ENCODE results near the gene N4BP2L2.

N4BP2L2 gene

GRCh38 chr13:32454886-32455593 lies 83.6 kb downstream of the N4BP2L2 start:
- no peak for DNase-seq (ENCODE audit: insufficient read length, low spot score)
- no peak for FAIRE-seq
- TF ChIP-seq PAX5 (IDR thresholded peaks at IDR 0.05; ENCODE audit: insufficient read depth, low read length, severe bottlenecking) = no peak
- no peak for TF ChIP-seq TAF1 (IDR thresholded peaks at IDR 0.05; ENCODE audit: low read depth, low read length)
- no peak for TF ChIP-seq POU2F2 (IDR thresholded peaks at IDR 0.05; ENCODE audit: low read depth, low read length)
- no peak for TF ChIP-seq SPI1 (IDR thresholded peaks at IDR 0.05; ENCODE audit: low read depth, low read length)
- no peak for TF ChIP-seq POLR2A (IDR thresholded peaks at IDR 0.05; ENCODE audit: low read depth, low read length)
- TF ChIP-seq POLR2AphosphoS5 (IDR thresholded peaks at IDR 0.05; ENCODE audit: low read depth, low read length) = no peak

GRCh38 chr13:32453981-32454380 lies 84.6 kb downstream of the N4BP2L2 start:
- no peak for FAIRE-seq
- DNase-seq (ENCODE audit: insufficient read length, low spot score) = no peak
- TF ChIP-seq SPI1 (IDR thresholded peaks at IDR 0.05; ENCODE audit: low read depth, low read length) (no peak), POLR2A (IDR thresholded peaks at IDR 0.05; ENCODE audit: low read depth, low read length) (no peak), TAF1 (IDR thresholded peaks at IDR 0.05; ENCODE audit: low read depth, low read length) (no peak), POLR2AphosphoS5 (IDR thresholded peaks at IDR 0.05; ENCODE audit: low read depth, low read length) (no peak), PAX5 (IDR thresholded peaks at IDR 0.05; ENCODE audit: insufficient read depth, low read length, severe bottlenecking) (no peak), POU2F2 (IDR thresholded peaks at IDR 0.05; ENCODE audit: low read depth, low read length) (no peak)

- FAIRE-seq (no peak), DNase-seq (ENCODE audit: insufficient read length, low spot score) (no peak)
- TF ChIP-seq PAX5 (IDR thresholded peaks at IDR 0.05; ENCODE audit: insufficient read depth, low read length, severe bottlenecking) = no peak
- TF ChIP-seq POLR2A (IDR thresholded peaks at IDR 0.05; ENCODE audit: low read depth, low read length) = no peak
- TF ChIP-seq POLR2AphosphoS5 (IDR thresholded peaks at IDR 0.05; ENCODE audit: low read depth, low read length) = no peak
- no peak for TF ChIP-seq TAF1 (IDR thresholded peaks at IDR 0.05; ENCODE audit: low read depth, low read length)
- no peak for TF ChIP-seq POU2F2 (IDR thresholded peaks at IDR 0.05; ENCODE audit: low read depth, low read length)
- TF ChIP-seq SPI1 (IDR thresholded peaks at IDR 0.05; ENCODE audit: low read depth, low read length) = no peak
Observed at GRCh38 chr13:32448972-32449371, 89.6 kb downstream of the N4BP2L2 start.

- DNase-seq (ENCODE audit: insufficient read length, low spot score) (no peak), FAIRE-seq (no peak)
- TF ChIP-seq POU2F2 (IDR thresholded peaks at IDR 0.05; ENCODE audit: low read depth, low read length) (no peak), SPI1 (IDR thresholded peaks at IDR 0.05; ENCODE audit: low read depth, low read length) (no peak), TAF1 (IDR thresholded peaks at IDR 0.05; ENCODE audit: low read depth, low read length) (no peak), POLR2AphosphoS5 (IDR thresholded peaks at IDR 0.05; ENCODE audit: low read depth, low read length) (no peak), POLR2A (IDR thresholded peaks at IDR 0.05; ENCODE audit: low read depth, low read length) (no peak), PAX5 (IDR thresholded peaks at IDR 0.05; ENCODE audit: insufficient read depth, low read length, severe bottlenecking) (no peak)
Observed at GRCh38 chr13:32447894-32448623, 90.5 kb downstream of the N4BP2L2 start.

GRCh38 chr13:32446773-32447465 lies 91.7 kb downstream of the N4BP2L2 start:
- no peak for FAIRE-seq
- TF ChIP-seq POLR2AphosphoS5 (IDR thresholded peaks at IDR 0.05; ENCODE audit: low read depth, low read length) (no peak), POLR2A (IDR thresholded peaks at IDR 0.05; ENCODE audit: low read depth, low read length) (no peak), PAX5 (IDR thresholded peaks at IDR 0.05; ENCODE audit: insufficient read depth, low read length, severe bottlenecking) (no peak), POU2F2 (IDR thresholded peaks at IDR 0.05; ENCODE audit: low read depth, low read length) (no peak), SPI1 (IDR thresholded peaks at IDR 0.05; ENCODE audit: low read depth, low read length) (peak; percentile 62)

GRCh38 chr13:32446220-32446619 lies 92.4 kb downstream of the N4BP2L2 start:
- no peak for TF ChIP-seq POLR2AphosphoS5 (IDR thresholded peaks at IDR 0.05; ENCODE audit: low read depth, low read length)
- TF ChIP-seq SPI1 (IDR thresholded peaks at IDR 0.05; ENCODE audit: low read depth, low read length) = no peak
- TF ChIP-seq POU2F2 (IDR thresholded peaks at IDR 0.05; ENCODE audit: low read depth, low read length) = no peak
- no peak for TF ChIP-seq TAF1 (IDR thresholded peaks at IDR 0.05; ENCODE audit: low read depth, low read length)
- no peak for TF ChIP-seq POLR2A (IDR thresholded peaks at IDR 0.05; ENCODE audit: low read depth, low read length)
- FAIRE-seq (no peak), DNase-seq (ENCODE audit: insufficient read length, low spot score) (no peak)

More at GRCh38 chr13:32446773-32447465, 91.7 kb downstream of the N4BP2L2 start:
- no peak for DNase-seq (ENCODE audit: insufficient read length, low spot score)

GRCh38 chr13:32445461-32445860 lies 93.1 kb downstream of the N4BP2L2 start:
- no peak for DNase-seq (ENCODE audit: insufficient read length, low spot score)

GRCh38 chr13:32443111-32443510 lies 95.5 kb downstream of the N4BP2L2 start:
- TF ChIP-seq PAX5 (IDR thresholded peaks at IDR 0.05; ENCODE audit: insufficient read depth, low read length, severe bottlenecking) (no peak), SPI1 (IDR thresholded peaks at IDR 0.05; ENCODE audit: low read depth, low read length) (no peak), POLR2AphosphoS5 (IDR thresholded peaks at IDR 0.05; ENCODE audit: low read depth, low read length) (no peak), TAF1 (IDR thresholded peaks at IDR 0.05; ENCODE audit: low read depth, low read length) (no peak), POU2F2 (IDR thresholded peaks at IDR 0.05; ENCODE audit: low read depth, low read length) (no peak), POLR2A (IDR thresholded peaks at IDR 0.05; ENCODE audit: low read depth, low read length) (no peak)
- FAIRE-seq (peak; percentile 91), DNase-seq (ENCODE audit: insufficient read length, low spot score) (no peak)

More at GRCh38 chr13:32445461-32445860, 93.1 kb downstream of the N4BP2L2 start:
- no peak for FAIRE-seq
- TF ChIP-seq POU2F2 (IDR thresholded peaks at IDR 0.05; ENCODE audit: low read depth, low read length) (no peak), POLR2A (IDR thresholded peaks at IDR 0.05; ENCODE audit: low read depth, low read length) (no peak), POLR2AphosphoS5 (IDR thresholded peaks at IDR 0.05; ENCODE audit: low read depth, low read length) (no peak), TAF1 (IDR thresholded peaks at IDR 0.05; ENCODE audit: low read depth, low read length) (no peak), SPI1 (IDR thresholded peaks at IDR 0.05; ENCODE audit: low read depth, low read length) (no peak), PAX5 (IDR thresholded peaks at IDR 0.05; ENCODE audit: insufficient read depth, low read length, severe bottlenecking) (no peak)

GRCh38 chr13:32438871-32439270 lies 99.7 kb downstream of the N4BP2L2 start:
- DNase-seq (ENCODE audit: insufficient read length, low spot score) = no peak
- FAIRE-seq = no peak
- TF ChIP-seq POU2F2 (IDR thresholded peaks at IDR 0.05; ENCODE audit: low read depth, low read length) (no peak), POLR2AphosphoS5 (IDR thresholded peaks at IDR 0.05; ENCODE audit: low read depth, low read length) (no peak), PAX5 (IDR thresholded peaks at IDR 0.05; ENCODE audit: insufficient read depth, low read length, severe bottlenecking) (no peak)

Data from GM12891 (cell line).